ENCODE results near the gene ITGB5.

GRCh38 chr3:124730941-124731297, 156.2 kb downstream of the ITGB5 start:
- TF ChIP-seq EP300 (IDR thresholded peaks at IDR 0.05; ENCODE audit: borderline replicate concordance), result no peak
- TF ChIP-seq MAX (IDR thresholded peaks at IDR 0.05), result no peak
- TF ChIP-seq FOXM1 (IDR thresholded peaks at IDR 0.05; ENCODE audit: borderline replicate concordance, low read depth), result no peak
- TF ChIP-seq, protein P1, sequence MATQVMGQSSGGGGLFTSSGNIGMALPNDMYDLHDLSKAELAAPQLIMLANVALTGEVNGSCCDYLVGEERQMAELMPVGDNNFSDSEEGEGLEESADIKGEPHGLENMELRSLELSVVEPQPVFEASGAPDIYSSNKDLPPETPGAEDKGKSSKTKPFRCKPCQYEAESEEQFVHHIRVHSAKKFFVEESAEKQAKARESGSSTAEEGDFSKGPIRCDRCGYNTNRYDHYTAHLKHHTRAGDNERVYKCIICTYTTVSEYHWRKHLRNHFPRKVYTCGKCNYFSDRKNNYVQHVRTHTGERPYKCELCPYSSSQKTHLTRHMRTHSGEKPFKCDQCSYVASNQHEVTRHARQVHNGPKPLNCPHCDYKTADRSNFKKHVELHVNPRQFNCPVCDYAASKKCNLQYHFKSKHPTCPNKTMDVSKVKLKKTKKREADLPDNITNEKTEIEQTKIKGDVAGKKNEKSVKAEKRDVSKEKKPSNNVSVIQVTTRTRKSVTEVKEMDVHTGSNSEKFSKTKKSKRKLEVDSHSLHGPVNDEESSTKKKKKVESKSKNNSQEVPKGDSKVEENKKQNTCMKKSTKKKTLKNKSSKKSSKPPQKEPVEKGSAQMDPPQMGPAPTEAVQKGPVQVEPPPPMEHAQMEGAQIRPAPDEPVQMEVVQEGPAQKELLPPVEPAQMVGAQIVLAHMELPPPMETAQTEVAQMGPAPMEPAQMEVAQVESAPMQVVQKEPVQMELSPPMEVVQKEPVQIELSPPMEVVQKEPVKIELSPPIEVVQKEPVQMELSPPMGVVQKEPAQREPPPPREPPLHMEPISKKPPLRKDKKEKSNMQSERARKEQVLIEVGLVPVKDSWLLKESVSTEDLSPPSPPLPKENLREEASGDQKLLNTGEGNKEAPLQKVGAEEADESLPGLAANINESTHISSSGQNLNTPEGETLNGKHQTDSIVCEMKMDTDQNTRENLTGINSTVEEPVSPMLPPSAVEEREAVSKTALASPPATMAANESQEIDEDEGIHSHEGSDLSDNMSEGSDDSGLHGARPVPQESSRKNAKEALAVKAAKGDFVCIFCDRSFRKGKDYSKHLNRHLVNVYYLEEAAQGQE (IDR thresholded peaks at IDR 0.05; ENCODE audit: low read depth), result no peak
- TF ChIP-seq CEBPB (IDR thresholded peaks at IDR 0.05), result no peak
- no peak for TF ChIP-seq NFIC (IDR thresholded peaks at IDR 0.05)
- TF ChIP-seq RAD21 (IDR thresholded peaks at IDR 0.05; ENCODE audit: low read depth), result no peak
- no peak for TF ChIP-seq YY1 (IDR thresholded peaks at IDR 0.05; ENCODE audit: low read depth)

All from Ishikawa (cell line).